CD4-positive, alpha-beta T cell (primary cell): ENCODE results near the gene FBXL5. TPM values are rescaled to one million over a fixed set of nuclear protein-coding genes. Genes with fewer than 3 reads are reported as not detected.

Source experiments
- ATAC-seq: fragments of 200-7000 bp; cut with Tn5 transposase; one replicate; pipeline ENCODE4 v1.10.0; 2022; ENCODE audit warnings: mild to moderate bottlenecking; ENCODE audit not compliant: poor library complexity
- CTCF ChIA-PET: fragments of 350-600 bp; sonication (Branson Sonifier 250); formaldehyde crosslinking; loops from one replicate; lab custom pipeline; 2021; ENCODE audit warnings: antibody characterized with exemption, inconsistent platforms; lab: Charles Lee
- POLR2A ChIA-PET: fragments of 350-600 bp; sonication (Branson Sonifier 250); formaldehyde crosslinking; loops from one replicate; lab custom pipeline; 2021; ENCODE audit warnings: antibody characterized with exemption, inconsistent platforms; lab: Charles Lee
- DNase-seq, 14 experiments: peaks; one replicate each; pipeline ENCODE4 v3.0.0-alpha.2; 2013 to 2020; ENCODE audit warnings: mixed read lengths in 2 of 14
- H3K27ac ChIP-seq, 2 donors: one replicate each; pipeline versions ENCODE4 v1.5.1 to v1.7.0; 2013; ENCODE audit warnings: low read length in 2 of 2, low read depth in 1 of 2, mild to moderate bottlenecking in 1 of 2
- H3K27me3 ChIP-seq, 2 experiments: 1 replicate in 1 of 2; 2 replicates in 1 of 2; pipeline versions ENCODE4 v1.6.1 to v1.7.0; 2013; ENCODE audit warnings: low read length in 2 of 2, control low read depth in 1 of 2, mild to moderate bottlenecking in 1 of 2, moderate library complexity in 1 of 2; ENCODE audit not compliant: insufficient read depth in 2 of 2, control insufficient read depth in 1 of 2
- H3K36me3 ChIP-seq: one replicate; pipeline ENCODE4 v1.6.1; 2013; ENCODE audit warnings: low read length, control low read depth; ENCODE audit not compliant: insufficient read depth
- H3K4me1 ChIP-seq: one replicate; pipeline ENCODE4 v1.6.1; 2013; ENCODE audit warnings: low read length, control low read depth; ENCODE audit not compliant: insufficient read depth
- H3K4me3 ChIP-seq: one replicate; pipeline ENCODE4 v1.5.1; 2013; ENCODE audit warnings: mild to moderate bottlenecking, low read length, moderate library complexity
- H3K9me3 ChIP-seq, 2 experiments: 1 replicate in 1 of 2; 2 replicates in 1 of 2; pipeline versions ENCODE4 v1.6.1 to v1.7.0; 2013; ENCODE audit warnings: low read length in 2 of 2, mild to moderate bottlenecking in 2 of 2, control low read depth in 1 of 2, moderate library complexity in 1 of 2; ENCODE audit not compliant: control insufficient read depth in 1 of 2, insufficient read depth in 1 of 2
- H3K27ac Mint-ChIP-seq: one replicate; pipeline ENCODE4 v1.8.0; 2020; ENCODE audit warnings: mixed read lengths
- H3K27me3 Mint-ChIP-seq: one replicate; pipeline ENCODE4 v1.8.0; 2021; ENCODE audit warnings: mixed read lengths
- H3K36me3 Mint-ChIP-seq: one replicate; pipeline ENCODE4 v1.8.0; 2021; ENCODE audit warnings: low read depth, mixed read lengths
- H3K4me1 Mint-ChIP-seq: one replicate; pipeline ENCODE4 v1.8.0; 2021; ENCODE audit warnings: low read depth, mixed read lengths
- H3K4me3 Mint-ChIP-seq: one replicate; pipeline ENCODE4 v1.8.0; 2020; ENCODE audit warnings: mild to moderate bottlenecking, mixed read lengths
- H3K9me3 Mint-ChIP-seq: one replicate; pipeline ENCODE4 v1.8.0; 2020; ENCODE audit warnings: mixed read lengths
- CTCF ChIP-seq: fragments of 200-600 bp; IDR thresholded peaks from one replicate; pipeline ENCODE4 v1.8.0; 2022; ENCODE audit warnings: antibody characterized with exemption, mild to moderate bottlenecking
- intact Hi-C, 2 experiments: fragments of 100-400 bp; cut with DNase I in 1 of 2; cut with micrococcal nuclease in 1 of 2; formaldehyde crosslinking; loops; one replicate each; pipeline versions ENCODE4 v1.15.1 to v1.9.0; 2023 to 2025; cut with DNase I, micrococcal nuclease
- total RNA-seq, 174 experiments: library from RNA in 2 of 174; stranded (reverse) in 2 of 174; gene quantifications; one replicate each; pipeline ENCODE4 v1.2.3 and lab custom pipeline; 2021 to 2026

The FBXL5 gene
- total RNA-seq, 2 experiments from 2014 or later, result 60.1 to 62.5 TPM

DNA sequence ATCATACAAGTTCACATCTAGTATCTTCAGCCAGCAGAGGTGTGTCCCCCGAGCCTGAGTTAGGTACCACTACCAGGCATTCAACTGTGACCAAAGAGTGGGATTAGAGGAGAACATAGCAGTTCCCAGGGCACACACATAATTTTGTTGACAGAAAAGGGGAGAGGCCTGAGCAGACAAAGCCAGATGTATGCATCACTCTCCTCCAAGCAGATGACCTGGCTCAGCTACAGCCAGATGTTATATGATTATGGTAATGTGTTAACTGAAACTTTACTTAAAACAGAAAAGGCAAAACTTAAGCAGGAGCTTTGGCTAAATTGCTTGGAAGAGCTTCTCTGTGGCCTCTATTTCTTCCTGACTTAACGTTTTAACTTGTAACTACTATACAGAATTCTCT, 96.6 kb downstream of the FBXL5 start:
- intact Hi-C loops, result no loop called here
- CTCF ChIA-PET, result no interaction called here
- Mint-ChIP-seq H3K27ac (no peak overlapping the region), H3K36me3 (peaks cover 20% of the 10 kb centered on the region), H3K4me3 (no peak overlapping the region), H3K27me3 (no peaks in the 10 kb centered on the region), H3K9me3 (no peaks in the 10 kb centered on the region), H3K4me1 (no peaks in the 10 kb centered on the region)
- TF ChIP-seq CTCF, result no peak
- ATAC-seq (no peak), DNase-seq (no peak)
- H3K4me1 ChIP-seq, result no peaks in the 10 kb centered on the region
- H3K27me3 ChIP-seq, result no peaks in the 10 kb centered on the region
- no peak overlapping the region for H3K4me3 ChIP-seq
- H3K9me3 ChIP-seq, result no peaks in the 10 kb centered on the region
- H3K36me3 ChIP-seq, result no peaks in the 10 kb centered on the region
- POLR2A ChIA-PET, result no interaction called here
- no peak overlapping the region for H3K27ac ChIP-seq

GRCh38 chr4:15557786-15558550, 97.2 kb downstream of the FBXL5 start:
- intact Hi-C loops, result no loop called here
- H3K4me3 Mint-ChIP-seq, result no peak overlapping the region
- TF ChIP-seq CTCF, result no peak
- DNase-seq, result no peak
- H3K9me3 Mint-ChIP-seq, result no peaks in the 10 kb centered on the region
- no peak overlapping the region for H3K27ac Mint-ChIP-seq
- peaks cover 14% of the 10 kb centered on the region for H3K36me3 Mint-ChIP-seq
- no peaks in the 10 kb centered on the region for H3K4me1 Mint-ChIP-seq
- ATAC-seq, result no peak
- POLR2A ChIA-PET, result no interaction called here
- H3K27ac ChIP-seq, result no peak overlapping the region
- CTCF ChIA-PET, result no interaction called here
- H3K27me3 Mint-ChIP-seq, result no peaks in the 10 kb centered on the region
- H3K27me3 ChIP-seq, result no peaks in the 10 kb centered on the region
- H3K4me3 ChIP-seq, result no peak overlapping the region
- H3K36me3 ChIP-seq, result no peaks in the 10 kb centered on the region
- H3K9me3 ChIP-seq, result no peaks in the 10 kb centered on the region
- H3K4me1 ChIP-seq, result no peaks in the 10 kb centered on the region

GRCh38 chr4:15556511-15557092, 98.6 kb downstream of the FBXL5 start:
- intact Hi-C loops, result no loop called here
- Histone ChIP-seq H3K27me3 (no peaks in the 10 kb centered on the region), H3K9me3 (no peaks in the 10 kb centered on the region), H3K36me3 (no peaks in the 10 kb centered on the region), H3K4me3 (no peak overlapping the region), H3K27ac (no peak overlapping the region), H3K4me1 (no peaks in the 10 kb centered on the region)
- no peak for ATAC-seq
- Mint-ChIP-seq H3K4me3 (no peak overlapping the region), H3K9me3 (no peaks in the 10 kb centered on the region), H3K4me1 (no peaks in the 10 kb centered on the region), H3K36me3 (peaks cover 5% of the 10 kb centered on the region), H3K27ac (no peak overlapping the region), H3K27me3 (no peaks in the 10 kb centered on the region)
- no peak for DNase-seq
- ChIA-PET POLR2A (no interaction called here), CTCF (no interaction called here)
- TF ChIP-seq CTCF, result no peak

Other genes starting within 250 kb of the FBXL5 start
- gene C1QTNF7, start 227.3 kb downstream of the FBXL5 start, total RNA-seq, result not detected
- gene CC2D2A, start 185.5 kb downstream of the FBXL5 start, total RNA-seq, result not detected
- 10 to 100 TPM; 18.5 to 22.1 TPM for gene FAM200B, start 26.5 kb upstream of the FBXL5 start, total RNA-seq
- 1 to 10 TPM; 1.0 to 1.2 TPM for gene BST1, start 47.7 kb upstream of the FBXL5 start, total RNA-seq
- 1 to 10 TPM; 9.6 to 9.9 TPM for gene CD38, start 123.0 kb upstream of the FBXL5 start, total RNA-seq